Measurements from ENCODE around the gene CDC42BPB. TPM values are rescaled to one million over a fixed set of nuclear protein-coding genes. Genes with fewer than 3 reads are reported as not detected.

CDC42BPB gene
- total and polyA plus RNA-seq, 2 of the 13 experiments (the other 11 are each of a cell fraction or from before 2014, with no cell fraction given) = 19.7 to 32.3 TPM

GRCh38 chr14:103073367-103073875 is 16.1 kb upstream of the CDC42BPB start (continued):
- TF ChIP-seq GPBP1L1 (CRISPR knock-in tag; IDR thresholded peaks at IDR 0.05) (no peak), ZBTB7A (CRISPR knock-in tag; IDR thresholded peaks at IDR 0.05) (no peak)

- Histone ChIP-seq H3K27me3 (ENCODE audit: control insufficient read depth in 1 of 2, insufficient read depth in 2 of 2, low read length in 2 of 2) (peaks cover 5 to 42% of the 10 kb centered on the region in 2 experiments; a peak in 4 of 5 replicates), H2AFZ (ENCODE audit: low read length) (no peak overlapping the region), H3K4me3 (replicated peaks in 1 of 3; ENCODE audit: insufficient read depth in 1 of 3, low read depth in 2 of 3, low read length in 3 of 3) (peak overlapping the region in 1 of 3 experiments; percentile 76; a peak in 1 of 6 replicates), H3K4me1 (ENCODE audit: insufficient read depth, low read length) (peaks cover 78% of the 10 kb centered on the region), H3K79me2 (ENCODE audit: insufficient read depth, low read length) (no peaks in the 10 kb centered on the region), H3K36me3 (replicated peaks in 1 of 2; ENCODE audit: control insufficient read depth in 1 of 2, insufficient read depth in 2 of 2, low read length in 2 of 2) (no peaks in the 10 kb centered on the region), H3K4me2 (ENCODE audit: low read depth, low read length) (peak overlapping the region; percentile 76), H4K20me1 (ENCODE audit: insufficient read depth, low read length) (no peaks in the 10 kb centered on the region), H3K9ac (ENCODE audit: insufficient read depth, low read depth, low read length) (no peak overlapping the region), H3K9me3 (ENCODE audit: low read length) (no peaks in the 10 kb centered on the region), H3K27ac (ENCODE audit: extremely low read length, insufficient read depth, low read length) (no peak overlapping the region)
- CTCF ChIA-PET (ENCODE audit: low intra/inter-chr PET ratio, low total read pairs) = interaction anchor here (0.9 kb wide), 1 partner anchor 40 kb away, joined by 3 read pairs; no protein-coding TSS in a partner anchor
- intact Hi-C loops (cut with micrococcal nuclease; ENCODE audit: unreplicated experiment) (no loop called here), in situ Hi-C loops (cut with HindIII; ENCODE audit: extremely low pct_ligation_motif_present, low pct_unique_long_range_greater_than_20kb) (no loop called here)
- BruUV-seq (replicated peaks) = no TSS peak
- DNase-seq (ENCODE audit: low spot score) (no peak), FAIRE-seq (peak; percentile 39), ATAC-seq (peak; percentile 59)
- POLR2A ChIA-PET = interaction anchor here (3.1 kb wide), 1 partner anchor 32 kb away, joined by 25 read pairs; no protein-coding TSS in a partner anchor
- WGBS (ENCODE audit: low lambda C conversion rate) = 0% methylated on average over 2 of the region's 21 CpGs
- TF ChIP-seq TEAD2 (CRISPR knock-in tag; IDR thresholded peaks at IDR 0.05) = no peak
- TF ChIP-seq CREB3 (CRISPR knock-in tag; IDR thresholded peaks at IDR 0.05) = no peak
- peak; percentile 48 for TF ChIP-seq ZNF687 (CRISPR knock-in tag; IDR thresholded peaks at IDR 0.05)
- TF ChIP-seq FOXC1 (CRISPR knock-in tag; IDR thresholded peaks at IDR 0.05; ENCODE audit: borderline replicate concordance) = 0 out of 2 replicates have a peak, but pooled peaks have one; percentile 14
- peak; percentile 48; the same call in 1 of the 2 replicates for TF ChIP-seq ZNF792 (CRISPR knock-in tag; IDR thresholded peaks at IDR 0.05)
- TF ChIP-seq NFAT5 (CRISPR knock-in tag; IDR thresholded peaks at IDR 0.05) = no peak
- 0 out of 2 replicates have a peak, but pooled peaks have one; percentile 16 for TF ChIP-seq ZNF121 (CRISPR knock-in tag; IDR thresholded peaks at IDR 0.05)
These were observed 15.4 kb upstream of the CDC42BPB start for GRCh38 chr14:103072595-103073366.
